ENCODE results near the gene ABCA1. TPM values are rescaled to one million over a fixed set of nuclear protein-coding genes. Genes with fewer than 3 reads are reported as not detected.

Gene ABCA1
- polyA plus RNA-seq, 1 donor (not counting 4 experiments of a cell fraction or from before 2014, with no cell fraction given) = 23.0 TPM

DNA sequence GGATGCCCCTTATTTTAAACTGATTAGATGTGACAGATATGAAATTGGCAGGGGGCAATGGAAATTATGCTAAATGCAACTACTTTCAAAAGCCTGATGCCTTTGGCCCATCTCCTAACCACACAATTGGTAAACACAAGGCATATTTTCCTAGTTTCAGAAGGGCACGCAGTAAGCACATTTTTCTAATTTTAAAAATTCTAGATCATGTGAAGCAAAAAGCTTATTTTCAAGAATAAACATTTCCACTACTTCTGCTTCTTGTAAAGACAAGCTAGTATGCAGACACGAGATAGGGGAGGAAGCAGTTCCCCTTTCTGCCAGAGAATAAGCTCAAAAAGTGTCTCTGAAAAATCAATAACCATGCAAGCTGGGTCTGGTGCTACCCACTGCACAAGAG, 67.7 kb downstream of the ABCA1 start:
- Histone ChIP-seq H4K20me1 (ENCODE audit: control insufficient read depth, extremely low read depth, insufficient read depth, low read length) (no peaks in the 10 kb centered on the region), H3K4me1 (ENCODE audit: control insufficient read depth, extremely low read depth, insufficient read depth, low read length) (peaks cover 52% of the 10 kb centered on the region), H3K4me3 (ENCODE audit: control insufficient read depth in 2 of 3, extremely low read depth in 1 of 3, insufficient read depth in 2 of 3, low read depth in 1 of 3, low read length in 3 of 3) (no peak overlapping the region), H3K36me3 (ENCODE audit: control insufficient read depth in 2 of 2, extremely low read depth in 1 of 2, insufficient read depth in 2 of 2, low read length in 2 of 2) (peaks cover 0 to 22% of the 10 kb centered on the region in 2 experiments), H3K79me2 (ENCODE audit: control insufficient read depth, insufficient read depth, low read length) (peaks cover 14% of the 10 kb centered on the region), H3K4me2 (ENCODE audit: control insufficient read depth, extremely low read depth, insufficient read depth, low read depth, low read length) (no peak overlapping the region), H2AFZ (ENCODE audit: control insufficient read depth, low read length) (no peak overlapping the region), H3K9me1 (ENCODE audit: control insufficient read depth, extremely low read depth, insufficient read depth, low read length) (peaks cover 2% of the 10 kb centered on the region), H3K9me3 (ENCODE audit: control insufficient read depth, low read depth, low read length) (no peaks in the 10 kb centered on the region), H3K9ac (ENCODE audit: control insufficient read depth, extremely low read depth, insufficient read depth, low read length) (no peak overlapping the region), H3K27ac (ENCODE audit: control insufficient read depth, insufficient read depth, low read length) (no peak overlapping the region), H3K27me3 (ENCODE audit: control insufficient read depth, extremely low read depth, insufficient read depth, low read length) (no peaks in the 10 kb centered on the region)
- dilution Hi-C loops (cut with MboI; ENCODE audit: extremely low pct_ligation_motif_present, low sequenced_read_pairs) = loop anchor here (5.0 kb wide), 1 partner anchor 62 kb away; no protein-coding TSS in a partner anchor
- TF ChIP-seq EZH2 (IDR thresholded peaks at IDR 0.05; ENCODE audit: low read length) = no peak
- TF ChIP-seq, protein P1, sequence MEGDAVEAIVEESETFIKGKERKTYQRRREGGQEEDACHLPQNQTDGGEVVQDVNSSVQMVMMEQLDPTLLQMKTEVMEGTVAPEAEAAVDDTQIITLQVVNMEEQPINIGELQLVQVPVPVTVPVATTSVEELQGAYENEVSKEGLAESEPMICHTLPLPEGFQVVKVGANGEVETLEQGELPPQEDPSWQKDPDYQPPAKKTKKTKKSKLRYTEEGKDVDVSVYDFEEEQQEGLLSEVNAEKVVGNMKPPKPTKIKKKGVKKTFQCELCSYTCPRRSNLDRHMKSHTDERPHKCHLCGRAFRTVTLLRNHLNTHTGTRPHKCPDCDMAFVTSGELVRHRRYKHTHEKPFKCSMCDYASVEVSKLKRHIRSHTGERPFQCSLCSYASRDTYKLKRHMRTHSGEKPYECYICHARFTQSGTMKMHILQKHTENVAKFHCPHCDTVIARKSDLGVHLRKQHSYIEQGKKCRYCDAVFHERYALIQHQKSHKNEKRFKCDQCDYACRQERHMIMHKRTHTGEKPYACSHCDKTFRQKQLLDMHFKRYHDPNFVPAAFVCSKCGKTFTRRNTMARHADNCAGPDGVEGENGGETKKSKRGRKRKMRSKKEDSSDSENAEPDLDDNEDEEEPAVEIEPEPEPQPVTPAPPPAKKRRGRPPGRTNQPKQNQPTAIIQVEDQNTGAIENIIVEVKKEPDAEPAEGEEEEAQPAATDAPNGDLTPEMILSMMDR (optimal IDR thresholded peaks at IDR 0.05 in 1 of 3, IDR thresholded peaks at IDR 0.05 in 1 of 3, conservative IDR thresholded peaks at IDR 0.05 in 1 of 3; ENCODE audit: extremely low read depth in 1 of 3, insufficient read depth in 2 of 3, low read length in 3 of 3) = no peak
- FAIRE-seq = no peak
- DNase-seq (ENCODE audit: low read depth, low spot score) = no peak

DNA sequence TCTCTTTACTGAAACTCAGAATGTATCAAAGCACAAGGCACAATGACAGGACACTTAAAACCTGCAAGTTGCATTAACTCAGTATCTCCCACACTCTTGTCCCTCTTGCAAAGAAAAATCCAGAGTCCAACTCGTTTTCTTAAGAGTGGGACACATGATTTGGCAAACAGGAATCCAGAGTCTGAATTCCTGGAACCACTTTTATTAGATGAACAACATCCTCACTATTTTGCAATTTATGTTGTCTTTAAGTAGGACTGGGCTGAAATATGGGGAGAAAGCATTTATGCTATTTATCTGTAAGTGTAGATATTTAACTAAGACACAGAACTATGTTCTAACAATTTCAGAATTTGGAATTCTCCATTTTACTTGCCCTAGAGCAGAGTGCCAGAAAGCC, 69.1 kb downstream of the ABCA1 start:
- H3K27me3 ChIP-seq (ENCODE audit: control insufficient read depth, extremely low read depth, insufficient read depth, low read length) = no peaks in the 10 kb centered on the region
- peaks cover 53% of the 10 kb centered on the region for H3K4me1 ChIP-seq (ENCODE audit: control insufficient read depth, extremely low read depth, insufficient read depth, low read length)
- H3K4me2 ChIP-seq (ENCODE audit: control insufficient read depth, extremely low read depth, insufficient read depth, low read depth, low read length) = peak overlapping the region; percentile 36
- H3K9ac ChIP-seq (ENCODE audit: control insufficient read depth, extremely low read depth, insufficient read depth, low read length) = no peak overlapping the region
- peaks cover 9% of the 10 kb centered on the region for H3K79me2 ChIP-seq (ENCODE audit: control insufficient read depth, insufficient read depth, low read length)
- no peak for TF ChIP-seq EZH2 (IDR thresholded peaks at IDR 0.05; ENCODE audit: low read length)
- TF ChIP-seq, protein P1 (optimal IDR thresholded peaks at IDR 0.05 in 1 of 3, IDR thresholded peaks at IDR 0.05 in 1 of 3, conservative IDR thresholded peaks at IDR 0.05 in 1 of 3; ENCODE audit: extremely low read depth in 1 of 3, insufficient read depth in 2 of 3, low read length in 3 of 3) = no peak
- no peak for DNase-seq (ENCODE audit: low read depth, low spot score)
- H4K20me1 ChIP-seq (ENCODE audit: control insufficient read depth, extremely low read depth, insufficient read depth, low read length) = no peaks in the 10 kb centered on the region
- H3K4me3 ChIP-seq (ENCODE audit: control insufficient read depth in 2 of 3, extremely low read depth in 1 of 3, insufficient read depth in 2 of 3, low read depth in 1 of 3, low read length in 3 of 3) = no peak overlapping the region
- no peaks in the 10 kb centered on the region for H3K9me3 ChIP-seq (ENCODE audit: control insufficient read depth, low read depth, low read length)
- dilution Hi-C loops (cut with MboI; ENCODE audit: extremely low pct_ligation_motif_present, low sequenced_read_pairs) = no loop called here
- no peaks in the 10 kb centered on the region for H3K9me1 ChIP-seq (ENCODE audit: control insufficient read depth, extremely low read depth, insufficient read depth, low read length)
- H3K27ac ChIP-seq (ENCODE audit: control insufficient read depth, insufficient read depth, low read length) = peak overlapping the region; percentile 25
- H2AFZ ChIP-seq (ENCODE audit: control insufficient read depth, low read length) = no peak overlapping the region
- H3K36me3 ChIP-seq (ENCODE audit: control insufficient read depth in 2 of 2, extremely low read depth in 1 of 2, insufficient read depth in 2 of 2, low read length in 2 of 2) = peaks cover 0 to 21% of the 10 kb centered on the region in 2 experiments
- FAIRE-seq = no peak

Data from keratinocyte (primary cell).